GM21390 (cell line): ENCODE data around the gene TFDP1.
"Not testable (repeated sequence)": the region's sequence is repeated elsewhere in the genome, so short reads cannot be mapped to it uniquely, and the experiment has no call there.

ENCODE experiments used
- ATAC-seq: cut with Tn5 transposase; IDR thresholded peaks from one replicate; pipeline ENCODE4 v1.9.1; 2021; ENCODE audit not compliant: unreplicated experiment

The TFDP1 gene

DNA sequence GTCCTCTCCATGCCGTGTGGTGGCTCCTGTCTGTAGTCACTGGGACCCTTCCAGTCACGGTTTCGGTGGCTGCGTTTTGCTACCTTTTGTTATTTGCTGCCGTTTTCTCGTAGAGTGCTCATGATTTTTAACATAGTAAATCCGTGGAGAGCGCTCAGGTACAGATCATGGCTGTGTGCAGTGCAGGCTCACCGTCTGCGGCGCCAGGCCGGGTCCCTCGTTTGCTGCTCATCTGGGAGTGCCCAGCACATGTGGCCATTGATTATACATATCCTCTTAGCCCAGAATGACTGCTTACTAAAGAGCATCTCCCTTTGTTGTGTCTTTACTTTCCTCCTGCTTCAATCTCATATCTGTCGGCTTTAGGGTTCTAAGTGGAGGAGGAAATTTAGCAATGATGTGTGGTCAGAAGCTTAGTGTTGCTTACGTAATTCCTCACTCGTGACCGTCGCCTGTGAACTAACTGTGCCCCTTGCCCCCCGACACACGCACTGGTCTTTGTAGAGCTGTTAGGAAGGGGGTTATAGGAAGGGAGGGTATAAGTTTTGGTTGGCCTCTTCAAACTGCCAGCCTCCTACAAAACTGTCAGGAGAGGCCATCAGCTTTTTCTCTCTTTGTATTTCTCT lies 31.8 kb downstream of the TFDP1 start:
- no peak for ATAC-seq

DNA sequence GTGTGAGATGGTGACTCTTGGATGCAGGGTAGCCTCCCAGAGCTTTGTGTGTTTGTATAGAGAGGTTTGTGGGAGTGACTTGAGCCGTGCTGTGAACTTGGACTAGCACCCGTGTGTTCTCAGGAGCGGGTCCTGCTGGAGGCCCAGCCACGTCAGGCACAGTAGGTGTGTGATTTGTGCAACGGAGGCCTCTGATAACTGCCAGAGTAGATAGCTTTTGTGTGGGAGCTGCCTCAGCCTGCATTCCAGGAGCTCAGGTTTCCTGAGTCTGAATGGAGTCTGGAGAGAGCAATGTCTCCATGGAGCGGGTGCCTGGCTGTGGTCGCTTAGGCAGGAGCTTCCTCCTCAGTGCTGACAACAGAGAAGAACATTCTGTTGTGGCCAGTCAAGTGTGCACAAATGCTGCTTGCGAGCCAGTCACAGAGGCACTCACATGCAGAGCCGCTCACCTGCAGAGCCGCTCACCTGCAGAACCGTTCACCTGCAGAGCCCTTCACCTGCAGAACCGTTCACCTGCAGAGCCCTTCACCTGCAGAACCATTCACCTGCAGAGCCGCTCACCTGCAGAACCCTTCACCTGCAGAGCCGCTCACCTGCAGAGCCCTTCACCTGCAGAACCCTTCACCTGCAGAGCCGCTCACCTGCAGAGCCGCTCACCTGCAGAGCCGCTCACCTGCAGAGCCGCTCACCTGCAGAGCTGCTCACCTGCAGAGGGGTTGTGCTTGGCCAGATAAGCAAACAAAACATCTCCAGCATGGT lies 32.6 kb downstream of the TFDP1 start:
- ATAC-seq: no peak

DNA sequence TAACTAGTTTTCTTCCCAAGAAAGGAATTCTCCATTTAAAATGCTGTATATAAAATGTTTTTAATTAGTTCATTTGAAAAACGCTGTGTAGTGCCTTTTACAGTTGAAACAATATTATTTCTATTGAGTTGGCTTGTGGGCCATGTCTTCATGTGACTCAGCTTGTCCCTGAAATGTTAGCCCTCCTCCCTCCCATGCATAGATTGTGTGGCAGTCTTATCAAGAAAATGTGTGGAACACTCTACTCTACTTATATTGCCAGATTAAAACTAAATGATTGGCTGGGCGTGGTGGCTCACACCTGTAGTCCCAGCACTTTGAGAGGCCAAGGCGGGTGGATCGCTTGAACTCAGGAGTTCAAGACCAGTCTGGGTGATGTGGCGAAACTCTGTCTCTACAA lies 33.4 kb downstream of the TFDP1 start:
- no peak for ATAC-seq

DNA sequence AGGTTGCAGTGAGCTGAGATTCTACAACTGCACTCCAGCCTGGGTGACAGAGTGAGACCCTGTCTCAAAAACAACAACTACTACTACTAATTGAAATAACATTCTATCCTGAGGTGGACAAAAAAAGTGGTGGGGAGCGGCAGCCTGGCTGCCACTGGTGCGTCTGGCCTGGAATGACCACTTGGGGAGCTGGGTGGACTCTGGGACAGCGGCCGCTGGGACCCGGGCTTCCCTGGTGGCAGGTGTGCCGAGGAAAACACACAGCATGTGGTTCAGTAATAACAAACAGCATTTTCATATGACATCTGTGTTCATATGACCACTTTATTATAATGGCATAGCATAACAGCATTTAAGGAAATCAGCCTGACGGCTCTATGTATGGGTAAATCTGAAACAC lies 33.9 kb downstream of the TFDP1 start:
- ATAC-seq: no peak

DNA sequence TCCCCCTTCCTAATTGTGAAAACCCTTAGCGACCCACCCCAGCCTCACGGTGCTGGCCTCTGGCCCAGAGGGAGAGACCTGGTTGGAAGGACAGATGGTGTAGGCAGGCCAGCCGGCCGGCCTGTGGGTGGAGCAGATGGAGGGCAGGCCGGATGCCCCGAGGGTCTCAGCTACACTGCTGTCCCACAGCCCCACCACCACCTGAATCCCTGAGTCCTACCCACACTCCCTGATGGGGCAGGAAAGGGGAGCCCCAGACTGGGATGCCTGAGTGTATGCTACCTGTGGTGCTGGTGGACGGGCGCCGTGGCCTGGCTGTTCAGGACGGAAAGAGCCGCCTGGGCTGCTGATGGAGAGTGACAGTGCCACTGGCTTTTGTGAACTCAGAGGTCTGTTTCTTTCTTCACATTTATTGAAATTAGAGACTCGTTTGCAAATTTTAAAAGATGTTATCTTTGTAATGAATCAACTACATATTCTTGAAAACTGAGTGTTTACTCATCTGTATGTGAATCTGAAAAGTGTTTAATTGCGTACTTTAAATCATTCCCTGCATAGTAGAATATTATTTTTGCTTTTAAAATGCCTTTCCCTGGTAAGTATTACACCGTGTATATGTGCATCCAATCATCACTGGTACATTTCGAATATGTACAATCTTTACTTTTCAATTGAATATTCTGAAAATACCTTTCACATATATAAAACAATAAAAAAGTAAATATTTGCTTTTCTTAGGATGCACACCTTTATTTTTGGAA lies 35.7 kb downstream of the TFDP1 start:
- ATAC-seq: no peak

DNA sequence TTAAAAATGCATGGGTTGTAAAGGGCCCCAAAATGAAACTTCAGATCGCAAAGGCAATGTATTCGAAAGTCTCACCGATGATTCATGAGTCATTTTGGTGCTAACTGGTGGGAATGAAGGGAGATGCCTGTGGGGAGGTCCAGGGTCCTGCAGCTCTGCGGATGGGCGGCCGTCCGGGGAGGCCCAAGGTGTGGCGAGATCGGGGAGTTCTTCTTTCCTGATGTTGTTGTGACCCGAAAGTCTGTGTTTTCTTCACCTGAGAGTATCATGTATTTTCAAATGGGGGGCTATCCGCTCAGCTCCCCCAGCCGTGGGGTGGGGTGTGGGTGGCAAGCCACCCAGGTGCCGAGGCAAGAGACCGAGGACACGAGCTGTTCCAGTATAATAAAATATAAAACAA lies 36.5 kb downstream of the TFDP1 start:
- no peak for ATAC-seq

DNA sequence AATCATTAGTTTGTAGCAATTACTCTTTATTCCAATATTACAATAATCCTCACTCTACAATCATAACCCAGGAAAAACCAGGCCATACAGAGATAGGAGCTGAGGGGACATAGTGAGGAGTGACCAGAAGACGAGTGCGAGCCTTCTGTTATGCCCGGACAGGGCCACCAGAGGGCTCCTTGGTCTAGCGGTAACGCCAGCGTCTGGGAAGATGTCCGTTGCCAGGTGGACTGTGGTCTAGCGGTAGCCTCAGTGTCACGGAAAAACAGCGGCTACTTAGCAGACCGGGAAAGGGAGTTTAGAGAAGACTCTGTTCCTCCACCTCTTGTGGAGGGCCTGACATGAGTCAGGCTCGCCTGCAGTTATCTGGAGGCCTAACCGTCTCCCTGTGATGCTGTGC lies 36.9 kb downstream of the TFDP1 start:
- ATAC-seq: not testable (repeated sequence)

DNA sequence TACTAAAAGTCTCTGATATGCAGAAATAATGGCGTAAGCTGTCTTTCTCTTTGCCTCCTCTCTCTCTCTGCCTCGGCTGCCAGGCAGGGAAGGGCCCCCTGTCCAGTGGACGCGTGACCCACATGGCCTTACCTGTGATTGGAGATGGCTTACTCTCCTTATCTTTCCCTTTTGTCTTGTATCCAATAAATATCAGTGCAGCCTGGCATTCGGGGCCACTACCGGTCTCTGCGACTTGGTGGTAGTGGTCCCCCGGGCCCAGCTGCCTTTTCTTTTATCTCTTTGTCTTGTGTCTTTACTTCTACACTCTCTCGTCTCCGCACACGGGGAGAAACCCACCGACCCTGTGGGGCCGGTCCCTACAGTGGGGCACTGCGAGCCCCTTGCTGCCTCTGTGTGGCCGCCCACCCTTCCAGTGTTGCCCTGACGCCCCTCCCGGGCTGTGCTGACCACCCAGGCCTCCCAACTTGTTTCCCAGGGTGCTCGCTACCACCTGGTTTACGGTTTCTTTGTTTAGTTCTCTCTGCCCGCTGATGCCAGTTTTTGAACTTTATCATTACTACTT lies 37.5 kb downstream of the TFDP1 start:
- ATAC-seq: not testable (repeated sequence)

DNA sequence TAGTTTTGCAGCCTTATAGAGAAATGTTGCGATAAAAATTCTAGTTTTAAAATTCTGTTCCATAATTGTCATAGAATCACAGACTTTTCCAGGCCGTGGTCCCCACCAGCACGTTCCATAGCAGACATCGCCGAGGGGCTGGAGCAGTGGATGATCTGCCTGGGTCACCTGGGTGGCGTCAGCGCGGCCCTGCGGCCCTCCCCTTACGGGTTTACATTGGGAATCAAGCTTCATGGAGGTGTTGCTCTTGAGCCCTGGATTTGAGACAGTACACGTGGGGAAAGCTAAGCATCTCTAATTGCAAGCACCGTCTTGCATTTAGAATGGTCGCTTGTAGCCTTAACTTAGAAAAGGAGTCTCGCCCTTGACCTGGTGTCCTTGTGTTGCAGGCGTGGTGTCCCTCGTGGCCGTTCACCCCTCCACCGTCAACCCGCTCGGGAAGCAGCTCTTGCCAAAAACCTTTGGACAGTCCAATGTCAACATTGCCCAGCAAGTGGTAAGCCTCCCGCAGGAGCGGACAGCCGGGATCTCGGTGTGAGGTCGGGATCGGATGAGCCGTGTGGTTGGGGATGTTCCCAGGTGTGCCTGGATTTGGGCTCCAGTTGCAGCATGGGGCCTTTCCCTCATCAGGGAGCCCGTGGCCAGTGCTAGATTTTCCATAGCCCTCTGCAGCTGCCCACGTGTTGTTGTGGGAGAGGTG lies 38.4 kb downstream of the TFDP1 start:
- ATAC-seq: no peak

DNA sequence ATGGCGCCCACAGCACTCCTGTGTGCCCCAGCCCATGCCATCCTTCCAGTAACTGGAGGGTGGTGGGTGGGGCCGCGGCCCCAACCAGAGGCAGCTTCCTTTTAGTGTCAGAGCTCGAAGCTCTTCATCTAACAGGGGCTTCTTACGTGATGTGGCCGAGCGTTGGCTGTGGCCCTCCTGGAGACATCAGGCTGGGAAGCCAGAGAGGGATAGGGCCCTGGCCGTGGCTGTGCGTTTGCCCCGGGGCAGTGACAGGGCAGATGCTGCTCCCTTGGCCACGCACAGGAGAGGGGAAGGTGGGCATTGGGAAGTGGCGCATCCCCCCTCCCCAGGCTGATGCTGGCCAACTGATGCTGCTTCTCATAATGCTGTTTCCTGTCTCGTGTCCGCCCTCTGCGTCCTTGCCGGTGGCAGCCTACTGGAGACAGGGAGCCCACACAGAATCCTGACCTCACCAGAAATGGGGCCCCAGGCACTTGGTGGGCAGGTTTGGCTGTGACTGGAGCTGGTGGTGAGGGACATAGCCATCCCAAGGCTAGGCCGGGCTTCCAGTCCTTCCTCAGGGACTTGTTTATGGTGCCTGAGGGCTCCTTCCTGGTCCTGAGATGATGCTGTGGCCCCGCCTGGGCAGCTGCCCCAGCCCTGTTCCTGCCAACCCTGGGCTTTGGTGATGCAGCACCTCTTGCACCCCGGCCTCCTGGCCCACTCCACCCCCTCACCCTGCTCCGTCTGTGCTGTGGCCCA lies 39.1 kb downstream of the TFDP1 start:
- no peak for ATAC-seq

DNA sequence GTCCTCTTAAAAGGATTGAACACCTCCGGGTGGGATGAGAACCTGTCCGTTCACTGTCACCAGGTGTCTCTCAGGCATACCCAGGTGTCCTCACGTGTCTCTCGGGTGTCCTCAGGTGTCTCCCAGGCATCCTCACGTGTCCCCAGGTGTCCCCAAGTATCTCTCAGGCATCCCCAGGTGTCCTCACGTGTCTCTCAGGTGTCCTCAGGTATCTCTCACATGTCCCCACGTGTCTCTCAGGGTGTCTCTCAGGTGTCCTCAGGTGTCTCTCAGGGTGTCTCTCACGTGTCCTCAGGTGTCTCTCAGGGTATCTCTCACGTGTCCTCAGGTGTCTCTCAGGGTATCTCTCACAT lies 39.7 kb downstream of the TFDP1 start:
- ATAC-seq: no peak

DNA sequence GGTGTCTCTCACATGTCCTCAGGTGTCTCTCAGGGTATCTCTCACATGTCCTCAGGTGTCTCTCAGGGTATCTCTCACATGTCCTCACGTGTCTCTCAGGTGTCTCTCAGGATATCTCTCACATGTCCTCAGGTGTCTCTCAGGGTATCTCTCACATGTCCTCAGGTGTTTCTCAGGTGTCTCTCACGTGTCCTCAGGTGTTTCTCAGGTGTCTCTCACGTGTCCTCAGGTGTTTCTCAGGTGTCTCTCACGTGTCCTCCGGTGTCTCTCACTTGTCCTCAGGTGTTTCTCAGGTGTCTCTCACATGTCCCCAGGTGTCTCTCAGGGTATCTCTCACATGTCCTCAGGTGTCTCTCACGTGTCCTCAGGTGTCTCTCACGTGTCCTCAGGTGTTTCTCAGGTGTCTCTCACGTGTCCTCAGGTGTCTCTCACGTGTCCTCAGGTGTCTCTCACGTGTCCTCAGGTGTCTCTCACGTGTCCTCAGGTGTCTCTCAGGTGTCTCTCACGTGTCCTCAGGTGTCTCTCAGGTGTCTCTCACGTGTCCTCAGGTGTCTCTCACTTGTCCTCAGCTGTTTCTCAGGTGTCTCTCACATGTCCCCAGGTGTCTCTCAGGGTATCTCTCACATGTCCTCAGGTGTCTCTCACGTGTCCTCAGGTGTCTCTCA lies 40.2 kb downstream of the TFDP1 start:
- not testable (repeated sequence) for ATAC-seq

DNA sequence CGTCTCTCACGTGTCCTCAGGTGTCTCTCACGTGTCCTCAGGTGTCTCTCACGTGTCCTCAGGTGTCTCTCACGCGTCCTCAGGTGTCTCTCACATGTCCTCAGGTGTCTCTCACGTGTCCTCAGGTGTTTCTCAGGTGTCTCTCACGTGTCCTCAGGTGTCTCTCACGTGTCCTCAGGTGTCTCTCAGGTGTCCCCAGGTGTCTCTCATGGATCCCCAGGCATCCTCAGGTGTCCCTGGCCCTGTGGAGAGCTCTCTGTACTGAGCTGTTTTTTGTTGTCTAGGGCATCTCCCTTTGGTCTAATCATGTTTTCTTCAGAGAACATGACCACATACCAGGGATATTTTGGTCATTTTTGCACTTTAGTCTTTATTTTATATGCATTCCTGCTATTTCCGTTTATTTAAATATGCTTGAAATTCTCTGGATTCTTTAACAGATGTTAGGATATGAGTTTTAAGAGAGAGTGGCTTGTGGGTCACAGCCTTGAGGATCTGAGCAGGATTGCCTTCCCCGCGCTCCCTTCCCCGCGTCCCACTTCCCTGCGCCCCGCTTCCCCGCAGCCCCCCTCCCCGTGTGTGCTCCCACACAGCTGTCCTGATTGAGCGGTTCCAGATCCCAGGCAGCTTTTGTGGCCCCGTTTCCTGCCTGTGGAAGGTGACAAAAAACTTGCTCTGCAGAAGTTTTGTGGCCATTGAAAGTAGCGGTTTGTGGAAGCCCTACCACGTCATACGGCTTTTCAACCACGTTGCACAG lies 41.6 kb downstream of the TFDP1 start:
- no peak for ATAC-seq

DNA sequence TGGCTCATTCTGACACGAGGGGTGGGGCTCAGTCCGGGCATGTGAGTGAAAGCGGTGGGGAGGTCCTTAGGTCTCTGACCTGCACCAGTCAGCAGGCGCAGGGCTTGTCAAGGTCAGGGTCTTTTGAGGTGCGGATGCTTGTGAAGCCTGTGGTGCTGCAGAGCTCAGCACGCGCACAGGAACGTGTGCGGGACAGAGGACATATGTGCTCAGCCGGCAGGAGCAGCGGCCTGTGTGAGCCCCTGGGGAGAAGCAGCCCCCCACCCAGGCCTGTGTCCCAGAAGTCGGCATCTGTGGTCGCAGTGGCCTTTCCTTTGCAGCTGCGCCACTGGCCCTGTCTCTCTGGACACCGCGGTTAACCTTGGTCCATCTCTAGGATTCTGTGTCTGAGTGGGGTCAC lies 42.6 kb downstream of the TFDP1 start:
- ATAC-seq: no peak

DNA sequence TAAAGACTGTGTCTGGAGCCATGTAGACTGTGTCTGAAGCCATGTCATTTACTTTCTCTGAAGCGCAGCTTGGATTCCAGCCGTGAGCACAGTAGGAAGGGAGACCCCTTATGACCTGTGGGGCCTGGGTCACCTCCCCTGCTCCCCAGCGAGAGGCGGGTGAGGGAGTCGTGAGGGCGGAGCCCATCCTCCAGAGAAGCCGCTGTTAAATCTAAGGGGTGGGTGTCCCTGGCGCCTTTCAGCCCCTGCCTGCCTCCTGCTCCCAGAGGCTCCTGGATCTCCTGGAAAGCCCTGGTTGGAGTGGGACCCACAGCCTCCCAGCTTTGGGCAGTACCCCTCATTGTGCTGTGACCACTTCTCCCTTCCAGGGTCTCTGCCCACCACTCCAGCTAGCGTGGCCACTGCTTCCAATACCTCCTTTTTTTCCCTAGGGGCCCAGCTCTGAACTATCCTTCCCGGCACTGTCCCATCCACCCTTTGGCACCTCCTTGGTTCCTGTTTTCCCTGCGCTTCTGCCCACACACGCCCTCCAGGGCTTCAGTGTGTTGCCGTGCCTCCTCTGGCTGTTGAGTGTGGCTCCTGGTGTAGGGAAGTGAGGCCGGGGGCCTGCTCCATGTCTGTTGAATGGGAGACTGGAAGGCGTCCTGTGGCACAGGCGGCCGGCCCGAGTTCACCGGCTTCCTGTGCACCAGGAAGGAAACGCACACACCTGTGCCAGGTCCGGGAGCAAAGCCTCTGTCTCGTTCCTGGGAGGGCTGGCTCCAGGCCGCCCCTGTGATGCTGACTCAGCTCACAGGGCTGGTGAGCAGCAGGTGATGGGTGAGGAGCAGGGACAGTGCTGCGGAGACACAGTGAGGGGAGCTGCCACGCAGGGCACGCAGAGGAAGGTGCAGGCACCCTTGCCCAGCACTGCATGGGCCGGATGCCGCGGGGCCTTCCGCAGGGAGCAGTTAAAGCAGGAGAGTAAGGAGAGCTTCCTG lies 44.0 kb downstream of the TFDP1 start:
- ATAC-seq: no peak

DNA sequence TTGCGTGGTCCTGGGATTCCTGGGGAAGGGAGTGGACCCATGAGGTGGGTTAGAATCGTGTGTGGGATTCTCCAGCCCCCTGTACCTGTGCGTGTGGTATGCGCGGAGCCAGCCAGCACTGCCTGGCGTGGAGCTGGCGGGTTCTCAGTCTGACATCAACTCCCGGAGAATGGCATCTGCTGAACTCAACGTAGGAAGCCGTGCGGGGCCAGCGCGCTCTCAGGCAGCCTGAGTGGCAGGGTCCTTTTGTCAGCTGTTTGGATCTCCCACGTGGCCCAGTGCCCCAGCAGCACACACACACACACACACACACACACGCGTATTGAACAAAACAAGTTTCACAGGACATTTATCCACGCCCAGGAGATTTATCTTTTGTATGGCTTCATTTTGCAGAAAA lies 45.3 kb downstream of the TFDP1 start:
- ATAC-seq: no peak

DNA sequence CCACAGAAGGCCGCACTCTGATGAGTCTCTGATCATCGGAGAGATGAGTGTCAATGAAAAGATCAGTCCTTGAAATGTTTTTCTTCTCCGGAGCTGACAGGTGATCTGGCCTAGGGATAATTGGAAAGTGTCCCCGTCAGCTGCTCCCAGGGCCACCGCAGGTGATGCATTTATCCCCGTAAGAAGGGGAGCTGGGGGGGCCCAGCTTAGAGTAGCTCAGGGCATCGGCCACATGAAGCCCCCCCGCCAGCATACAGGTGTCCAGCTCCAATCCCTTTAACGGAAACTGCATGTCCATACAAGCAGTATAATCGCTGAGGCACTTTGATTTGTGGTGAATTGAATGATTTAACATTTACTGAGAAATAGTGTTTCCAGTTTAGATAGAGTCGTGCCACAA lies 45.7 kb downstream of the TFDP1 start:
- no peak for ATAC-seq

DNA sequence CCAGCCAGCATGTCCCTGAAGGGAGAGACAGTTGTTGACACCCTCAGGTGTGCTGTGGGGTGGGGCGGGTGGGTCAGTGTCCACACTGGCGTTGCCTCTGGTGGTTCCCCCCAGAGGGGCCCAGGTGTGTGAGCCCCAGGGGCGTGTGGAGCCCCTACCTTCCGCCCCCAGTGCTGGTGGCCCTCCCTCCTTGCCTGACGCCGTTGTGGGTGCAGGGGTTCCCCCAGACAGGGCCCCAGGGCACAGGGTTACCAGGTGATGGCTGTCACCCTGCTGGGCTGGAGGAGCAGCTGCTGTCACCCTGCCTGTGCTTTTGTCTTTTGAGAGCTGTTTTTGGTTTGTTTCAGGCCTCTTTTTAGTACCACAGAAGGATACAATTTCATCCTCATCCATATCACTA lies 46.3 kb downstream of the TFDP1 start:
- no peak for ATAC-seq
